Femur (tissue), 1 donor: ENCODE measurements around the gene SLAMF1.
"Not testable (repeated sequence)": the region's sequence is repeated elsewhere in the genome, so short reads cannot be mapped to it uniquely, and the experiment has no call there.

ENCODE experiments used
- DNase-seq: peaks from one replicate; pipeline ENCODE4 v3.0.0-alpha.2; 2017

Gene SLAMF1

DNA sequence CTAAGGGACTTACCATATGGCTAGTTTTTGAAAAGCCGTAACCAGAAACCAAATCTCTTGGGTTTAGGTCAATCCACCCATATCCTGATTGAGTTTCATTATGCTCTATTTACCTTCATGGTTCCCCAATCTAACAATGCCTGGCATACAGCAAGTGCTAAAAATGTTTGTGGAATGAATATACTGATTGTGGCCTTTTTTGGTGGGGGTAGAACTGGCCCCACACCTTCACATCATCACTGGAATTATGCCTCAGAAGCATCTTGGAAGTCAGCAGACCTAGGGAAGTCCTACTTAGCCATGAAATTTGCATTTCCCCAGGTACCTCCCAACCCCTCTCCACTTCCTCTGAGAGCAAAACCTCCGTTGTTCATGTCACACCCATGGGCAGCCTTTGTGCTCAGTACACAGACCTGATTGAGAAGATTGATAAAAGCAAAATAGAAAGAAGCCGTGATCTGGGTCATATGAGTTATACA is 17.8 kb upstream of the SLAMF1 start:
- no peak for DNase-seq

DNA sequence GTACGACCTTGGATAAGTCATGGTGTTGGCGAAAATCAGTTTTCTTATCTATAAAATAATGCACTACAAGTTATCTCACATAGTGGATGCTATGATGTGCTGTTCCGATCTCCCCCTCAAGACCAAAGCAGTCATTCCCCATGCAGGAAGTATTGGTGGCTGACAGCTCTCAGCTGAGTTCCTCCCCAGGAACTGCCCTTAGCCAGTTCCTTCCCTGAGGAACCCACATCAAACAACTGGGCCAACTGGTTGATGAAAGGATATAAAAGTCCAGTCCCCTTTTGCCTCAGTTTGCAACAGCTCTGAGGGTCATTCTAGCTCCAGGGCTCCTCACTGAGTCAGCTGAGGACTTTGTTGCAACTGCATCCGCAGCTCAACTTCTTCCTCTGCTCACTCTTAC is 16.1 kb upstream of the SLAMF1 start:
- DNase-seq: no peak

DNA sequence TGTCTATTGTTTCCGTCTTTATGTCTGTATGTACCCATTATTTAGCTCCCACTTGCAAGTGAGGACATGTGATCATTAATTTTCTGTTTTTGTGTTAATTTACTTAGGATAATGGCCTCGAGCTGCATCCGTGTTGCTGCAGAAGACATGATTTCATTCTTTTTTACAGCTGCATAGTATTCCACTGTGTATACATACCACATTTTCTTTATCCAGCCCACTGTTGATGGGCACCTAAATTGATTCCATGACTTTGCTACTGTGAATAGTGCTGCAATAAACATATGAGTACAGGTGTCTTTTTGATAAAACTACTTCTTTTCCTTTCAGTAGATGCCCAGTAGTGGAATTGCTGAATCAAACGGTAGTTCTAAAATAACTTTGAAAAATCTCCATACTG is 12.7 kb upstream of the SLAMF1 start:
- DNase-seq: no peak

DNA sequence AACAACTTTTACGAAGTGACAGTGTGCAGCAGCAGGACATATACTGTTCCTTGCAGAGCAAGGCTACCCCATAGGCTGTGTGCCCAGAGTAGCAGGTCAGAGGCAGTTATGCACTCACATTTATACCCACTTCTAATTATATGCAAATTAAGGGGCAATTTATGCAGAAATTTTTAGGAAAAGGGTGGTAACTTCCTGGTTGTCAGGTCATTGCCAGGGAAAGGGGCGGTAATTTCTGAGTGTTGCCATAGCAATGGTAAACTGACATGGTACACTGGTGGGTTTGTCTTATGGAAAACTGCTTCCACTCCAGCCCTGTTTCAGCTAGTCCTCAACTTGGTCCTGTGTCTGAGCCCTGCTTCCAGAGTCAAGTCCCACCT is 12.0 kb upstream of the SLAMF1 start:
- no peak for DNase-seq

- DNase-seq: no peak
These were observed 11.4 kb upstream of the SLAMF1 start for GRCh38 chr1:160658162-160658813.

DNA sequence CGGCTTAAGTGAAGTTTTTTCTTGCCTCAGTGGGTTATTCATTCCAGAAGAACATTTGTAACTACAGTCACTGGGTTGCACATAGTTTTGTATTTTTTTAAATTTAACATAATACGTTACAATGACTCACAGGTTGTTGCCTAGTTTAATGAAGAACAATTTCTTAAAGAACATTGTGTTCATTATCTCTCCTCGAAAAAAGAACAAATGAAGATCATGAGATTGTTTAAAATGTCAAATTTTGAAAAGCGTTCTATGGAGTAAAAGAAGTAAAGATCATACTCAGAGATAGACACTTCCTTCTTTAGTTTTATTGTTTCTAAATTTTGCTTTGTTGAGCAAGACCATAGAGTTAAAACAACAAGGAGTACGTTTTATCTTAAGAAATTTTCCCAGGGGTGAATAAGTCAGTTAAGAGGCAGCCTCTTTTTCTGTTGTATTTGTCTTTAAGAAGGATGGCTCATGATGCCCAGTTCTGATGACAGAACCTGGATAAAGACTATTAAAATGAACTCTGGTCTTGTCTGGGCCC is 10.5 kb upstream of the SLAMF1 start:
- DNase-seq: no peak

DNA sequence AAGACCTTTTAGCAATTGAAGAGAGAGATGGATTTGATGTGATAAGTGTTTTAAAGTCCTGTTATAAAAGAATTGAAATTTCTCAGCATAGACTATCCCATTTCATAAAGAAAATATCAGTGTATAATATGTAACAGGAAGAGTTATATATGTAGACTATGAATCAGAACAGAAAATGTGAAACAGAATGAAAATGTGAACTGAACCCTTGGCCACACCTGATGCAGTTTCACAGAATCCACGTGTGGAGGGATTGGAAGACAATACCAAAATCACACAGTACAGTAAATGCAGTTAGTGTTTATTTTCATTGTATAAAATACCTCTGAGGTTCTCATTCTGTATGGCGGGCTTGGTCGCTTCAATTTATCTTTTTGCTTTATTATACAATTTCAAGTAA is 9.9 kb upstream of the SLAMF1 start:
- no peak for DNase-seq

GRCh38 chr1:160653620-160654016 is 6.8 kb upstream of the SLAMF1 start:
- no peak for DNase-seq

DNA sequence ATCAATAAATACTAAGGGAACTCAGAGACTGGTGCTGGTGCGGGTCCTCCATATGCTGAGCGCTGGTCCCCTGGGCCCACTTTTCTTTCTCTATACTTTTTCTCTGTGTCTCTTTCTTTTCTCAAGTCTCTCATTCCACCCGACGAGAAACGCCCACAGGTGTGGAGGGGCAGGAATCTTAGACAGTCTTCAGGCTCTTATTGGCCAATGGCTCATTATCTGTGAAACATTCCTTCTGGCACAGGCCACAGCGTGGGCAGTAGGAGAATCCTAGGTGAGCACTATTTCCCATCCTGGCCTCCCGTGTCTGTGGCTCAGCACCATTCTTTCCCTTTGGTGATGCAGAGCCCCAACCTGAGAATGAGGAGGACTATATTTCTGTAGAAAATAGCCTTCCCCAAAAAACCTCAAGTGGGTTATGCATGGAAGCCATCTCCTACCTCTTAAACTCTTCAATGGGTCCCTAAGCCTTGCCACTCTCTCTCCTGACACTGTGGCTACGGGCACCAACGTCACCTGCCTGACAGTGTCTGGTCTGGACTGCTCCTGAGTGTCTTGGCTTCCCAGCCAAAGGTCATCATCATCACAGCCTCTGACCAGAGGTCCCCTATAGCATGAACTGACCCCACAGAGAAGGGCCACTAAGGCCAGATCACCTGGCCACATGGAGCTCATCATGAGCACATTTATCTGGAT is 6.2 kb upstream of the SLAMF1 start:
- DNase-seq: no peak

DNA sequence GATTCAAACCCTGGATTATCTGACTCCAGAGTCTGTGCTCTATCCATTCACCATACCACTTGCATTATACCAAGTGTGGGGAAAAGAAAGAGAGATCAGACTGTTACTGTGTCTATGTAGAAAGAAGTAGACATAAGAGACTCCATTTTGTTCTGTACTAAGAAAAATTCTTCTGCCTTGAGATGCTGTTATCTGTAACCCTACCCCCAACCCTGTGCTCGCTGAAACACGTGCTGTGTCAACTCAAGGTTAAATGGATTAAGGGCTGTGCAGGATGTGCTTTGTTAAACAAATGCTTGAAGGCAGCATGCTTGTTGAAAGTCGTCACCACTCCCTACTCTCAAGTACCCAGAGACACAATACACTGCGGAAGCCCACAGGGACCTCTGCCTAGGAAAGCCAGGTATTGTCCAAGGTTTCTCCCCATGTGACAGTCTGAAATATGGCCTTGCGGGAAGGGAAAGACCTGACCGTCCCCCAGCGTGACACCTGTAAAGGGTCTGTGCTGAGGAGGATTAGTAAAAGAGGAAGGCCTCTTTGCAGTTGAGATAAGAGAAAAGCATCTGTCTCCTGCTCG is 5.3 kb upstream of the SLAMF1 start:
- not testable (repeated sequence) for DNase-seq

GRCh38 chr1:160651433-160652064 is 4.7 kb upstream of the SLAMF1 start:
- no peak for DNase-seq

GRCh38 chr1:160647329-160647720 is 481 bp upstream of the SLAMF1 start:
- no peak for DNase-seq

GRCh38 chr1:160646180-160646579 is 664 bp downstream of the SLAMF1 start:
- no peak for DNase-seq

GRCh38 chr1:160645386-160646130 is 1.3 kb downstream of the SLAMF1 start:
- no peak for DNase-seq

DNA sequence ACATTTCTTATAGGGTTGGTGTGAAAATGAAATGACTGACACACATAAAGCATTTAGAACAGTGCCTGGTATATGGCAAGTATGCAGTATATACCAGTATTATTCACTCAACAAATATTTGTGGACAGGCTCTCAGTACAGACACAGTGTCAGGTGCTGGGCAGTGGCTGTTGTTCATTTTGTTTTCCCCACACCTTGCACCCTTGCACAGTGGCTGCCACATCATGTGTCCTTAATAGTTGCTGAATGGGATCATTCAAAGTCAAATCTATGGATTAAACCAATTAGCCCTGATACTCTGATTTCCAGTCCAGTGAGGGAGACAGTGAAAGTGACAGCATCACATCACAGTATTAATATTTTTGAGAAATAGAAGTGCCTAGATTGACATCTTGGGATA is 2.4 kb downstream of the SLAMF1 start:
- no peak for DNase-seq

GRCh38 chr1:160643138-160643537 is 3.7 kb downstream of the SLAMF1 start:
- no peak for DNase-seq

DNA sequence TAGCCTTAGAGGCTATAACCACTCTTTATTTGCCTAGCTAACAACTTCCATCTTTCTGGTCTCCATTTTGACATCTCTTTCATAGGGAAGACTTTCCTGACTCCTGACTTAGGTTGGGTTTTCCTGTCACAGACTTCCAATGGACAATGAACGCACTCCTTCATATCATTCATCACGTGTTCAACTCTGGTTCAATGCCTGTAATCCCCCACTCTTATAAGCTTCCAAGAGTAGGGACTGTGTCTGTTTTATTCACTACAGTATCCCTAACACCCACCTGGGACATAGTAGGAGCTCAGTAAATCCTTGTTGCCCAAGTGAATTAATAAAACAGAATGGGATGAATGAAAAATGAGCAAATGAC is 4.6 kb downstream of the SLAMF1 start:
- no peak for DNase-seq

GRCh38 chr1:160641323-160642280 is 5.2 kb downstream of the SLAMF1 start:
- no peak for DNase-seq

GRCh38 chr1:160640359-160641123 is 6.3 kb downstream of the SLAMF1 start:
- DNase-seq: no peak

DNA sequence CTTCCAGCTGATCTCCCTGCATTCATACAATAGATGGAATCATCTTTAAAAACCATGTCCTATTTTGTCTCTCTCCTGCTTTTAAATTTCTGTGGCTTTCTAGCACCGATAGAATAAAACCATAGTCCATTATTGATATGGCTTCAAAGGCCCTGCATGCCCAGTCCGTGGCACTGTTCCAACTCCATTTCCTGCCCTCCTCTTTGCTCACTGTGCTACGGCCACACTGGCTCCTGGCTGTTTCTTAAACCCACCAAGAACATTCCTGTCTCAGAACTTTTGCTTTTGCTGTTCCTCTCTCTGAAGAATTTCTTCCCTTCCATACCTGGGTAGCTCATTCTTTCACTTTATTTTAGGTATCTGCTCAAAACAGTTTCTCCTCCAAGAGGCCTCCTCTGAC is 7.2 kb downstream of the SLAMF1 start:
- no peak for DNase-seq

- DNase-seq: no peak
These were observed 7.9 kb downstream of the SLAMF1 start for GRCh38 chr1:160638926-160639325.
